K562 (cell line): ENCODE measurements around the gene SGPL1. TPM values are rescaled to one million over a fixed set of nuclear protein-coding genes. Genes with fewer than 3 reads are reported as not detected.

ENCODE experiments used
- ATAC-seq: fragments of 200-7000 bp; cut with Tn5 transposase; 3 replicates; pipeline ENCODE4 v1.9.1; 2020; ENCODE audit warnings: moderate library complexity
- BruUV-seq: library from RNA; stranded (reverse); fragments of 400-500 nt; replicated peaks from 2 replicates; lab custom pipeline; 2021; lab: Mats Ljungman, UMichigan
- CTCF ChIA-PET: fragments of 300-600 bp; formaldehyde crosslinking; extraction: SDS; loops from one replicate; lab custom pipeline; 2021; ENCODE audit warnings: low intra/inter-chr PET ratio; lab: Yijun Ruan, JAX
- POLR2A ChIA-PET: fragments of 300-600, 350-650 bp; sonication (Branson Sonifier 250); formaldehyde crosslinking; extraction: SDS; loops from one replicate; lab custom pipeline; 2021; ENCODE audit warnings: antibody characterized with exemption, inconsistent platforms; lab: Yijun Ruan, JAX
- DNase-seq, 4 experiments: peaks; one replicate each; pipeline versions ENCODE4 v3.0.0 to v3.0.0-alpha.2; 2011 to 2018; ENCODE audit warnings: low spot score in 3 of 4, mixed read lengths in 3 of 4; ENCODE audit errors: extremely low read depth in 1 of 4
- FAIRE-seq: peaks from 2 replicates; lab custom pipeline; 2011; peaks lifted over from hg19 to GRCh38; lab: Jason Lieb, UNC
- H2AFZ ChIP-seq: 2 replicates; pipeline ENCODE4 v1.6.0; 2011; ENCODE audit warnings: low read depth, low read length, control low read depth, inconsistent platforms
- H3K27ac ChIP-seq: fragments of 200-600 bp; 3 replicates; pipeline ENCODE4 v1.8.0; 2011; ENCODE audit warnings: low read depth, mild to moderate bottlenecking, control low read depth, inconsistent platforms, low read length, moderate library complexity, mixed read lengths; ENCODE audit errors: extremely low read depth
- H3K27me3 ChIP-seq, 2 experiments: fragments of 300-600 bp in 1 of 2; 2 replicates in 1 of 2; 3 replicates in 1 of 2; pipeline versions ENCODE4 v1.6.0 to v1.8.0; 2011; ENCODE audit warnings: inconsistent platforms in 2 of 2, low read length in 2 of 2, mild to moderate bottlenecking in 1 of 2, mixed read lengths in 1 of 2, moderate library complexity in 1 of 2; ENCODE audit not compliant: control insufficient read depth in 2 of 2, insufficient read depth in 2 of 2
- H3K36me3 ChIP-seq: fragments of 300-600 bp; 3 replicates; pipeline ENCODE4 v1.8.0; 2011; ENCODE audit warnings: mild to moderate bottlenecking, low read length, inconsistent platforms; ENCODE audit not compliant: control insufficient read depth, insufficient read depth
- H3K4me1 ChIP-seq, 2 experiments: fragments of 200-600 bp in 1 of 2; replicated peaks in 1 of 2; 2 replicates in 1 of 2; 3 replicates in 1 of 2; pipeline versions ENCODE4 v1.5.1 to v1.8.0; 2011; ENCODE audit warnings: inconsistent platforms in 2 of 2, low read length in 2 of 2, mild to moderate bottlenecking in 1 of 2, mixed read lengths in 1 of 2, moderate library complexity in 1 of 2; ENCODE audit not compliant: control insufficient read depth in 2 of 2, insufficient read depth in 2 of 2
- H3K4me2 ChIP-seq: 2 replicates; pipeline ENCODE4 v1.6.1; 2011; ENCODE audit warnings: low read length, control low read depth, inconsistent platforms, mixed read lengths; ENCODE audit not compliant: insufficient read depth
- H3K4me3 ChIP-seq: fragments of 200-600 bp; sonication (generic), shearing (Covaris generic); 2 replicates; pipeline ENCODE4 v1.5.1; 2016; ENCODE audit warnings: control low read depth, inconsistent platforms
- H3K79me2 ChIP-seq: fragments of 200-600 bp; 3 replicates; pipeline ENCODE4 v1.8.0; 2011; ENCODE audit warnings: low read length, inconsistent platforms; ENCODE audit not compliant: control insufficient read depth, insufficient read depth
- H3K9ac ChIP-seq, 2 experiments: 2 replicates each; pipeline versions ENCODE4 v1.6.0 to v1.6.1; 2011; ENCODE audit warnings: low read depth in 2 of 2, low read length in 2 of 2, control low read depth in 1 of 2, inconsistent platforms in 1 of 2, mild to moderate bottlenecking in 1 of 2, mixed read lengths in 1 of 2; ENCODE audit not compliant: insufficient read depth in 1 of 2
- H3K9me1 ChIP-seq: one replicate; pipeline ENCODE4 v1.6.0; 2011; ENCODE audit warnings: inconsistent platforms, mild to moderate bottlenecking, low read length, moderate library complexity; ENCODE audit not compliant: control insufficient read depth, insufficient read depth
- H3K9me3 ChIP-seq: replicated peaks from 2 replicates; pipeline ENCODE4 v1.5.1; 2011; ENCODE audit warnings: low read depth, low read length, inconsistent platforms; ENCODE audit not compliant: control insufficient read depth, insufficient read depth
- H4K20me1 ChIP-seq: replicated peaks from 2 replicates; pipeline ENCODE4 v1.6.1; 2011; ENCODE audit warnings: low read length, inconsistent platforms, mixed read lengths; ENCODE audit not compliant: control insufficient read depth, insufficient read depth
- ARHGAP35 ChIP-seq: fragments of 450-650 bp; IDR thresholded peaks from 2 replicates; pipeline ENCODE4 v1.6.1; 2018; ENCODE audit not compliant: partially characterized antibody
- FOXK2 ChIP-seq, 2 experiments: fragments of 450-650 bp; IDR thresholded peaks in 1 of 2; conservative IDR thresholded peaks in 1 of 2; 2 replicates each; pipeline ENCODE4 v1.6.1; 2016; ENCODE audit warnings: low read depth in 2 of 2, mild to moderate bottlenecking in 1 of 2
- MTA2 ChIP-seq: fragments of 450-650 bp; IDR thresholded peaks from 2 replicates; pipeline ENCODE4 v1.6.1; 2016; ENCODE audit warnings: low read depth
- PTTG1 ChIP-seq: fragments of 450-650 bp; IDR thresholded peaks from 2 replicates; pipeline ENCODE4 v1.6.1; 2016; ENCODE audit warnings: low read depth, mild to moderate bottlenecking, missing genetic modification characterization, missing compliant biosample characterization
- SETDB1 ChIP-seq: IDR thresholded peaks from one replicate; pipeline ENCODE4 v1.6.1; 2012; ENCODE audit warnings: low read length, control low read depth, inconsistent platforms
- SPI1 ChIP-seq: IDR thresholded peaks from 2 replicates; pipeline ENCODE4 v1.6.1; 2011; ENCODE audit warnings: low read depth, low read length, control low read depth, borderline replicate concordance
- STAG1 ChIP-seq: sonication (generic); formaldehyde crosslinking; IDR thresholded peaks from 2 replicates; pipeline ENCODE4 v1.5.0; 2020; ENCODE audit warnings: missing genetic modification reagents, borderline replicate concordance
- U2AF2 ChIP-seq: fragments of 200-400 bp; formaldehyde crosslinking; optimal IDR thresholded peaks from 2 replicates; pipeline ENCODE3; 2017; ENCODE audit warnings: low read depth, mild to moderate bottlenecking, low read length
- ZNF282 ChIP-seq: sonication (generic); formaldehyde crosslinking; IDR thresholded peaks from 2 replicates; pipeline ENCODE4 v1.8.1; 2023; ENCODE audit warnings: missing genetic modification reagents
- ZNF507 ChIP-seq: conservative IDR thresholded peaks from 2 replicates; pipeline ENCODE4 v1.6.1; 2017; ENCODE audit warnings: missing genetic modification characterization, missing compliant biosample characterization
- WGBS: fragments of 100-300 bp; shearing (Covaris generic); methylation state at CpG from one replicate; pipeline ENCODE4 v1.1.6; 2016; ENCODE audit warnings: low coverage, mixed read lengths; ENCODE audit not compliant: insufficient coverage; ENCODE audit errors: missing lambda C conversion rate; 5-methylcytosine and 5-hydroxymethylcytosine counted together
- in situ Hi-C: fragments of 300-500 bp; cut with MboI; formaldehyde crosslinking; loops from 4 replicates; pipeline ENCODE4 v1.15.0; 2018; ENCODE audit warnings: inconsistent platforms, mixed read lengths
- intact Hi-C: fragments of 100-400 bp; cut with micrococcal nuclease; formaldehyde crosslinking; loops from 2 replicates; pipeline ENCODE4 v1.14.2; 2022
- polyA plus RNA-seq, 8 experiments: library from polyadenylated mRNA; depleted of rRNA in 4 of 8; stranded (reverse) in 5 of 8; unstranded in 3 of 8; fragments of >200 nt; fragmentation: Nextera tagmentation in 2 of 8; fragmentation: Illumina TruSeq in 1 of 8; extraction: Ambion mirVana in 2 of 8; extraction: Trizol in 1 of 8; gene quantifications; 2 replicates each; pipeline versions ENCODE4 v1.2.1 to v1.2.3, GENCODE V29; 2011 to 2014; ENCODE audit warnings: inconsistent platforms in 1 of 8, missing spikeins in 1 of 8
- total RNA-seq, 7 experiments: library from RNA; depleted of rRNA in 6 of 7; stranded (reverse); fragments of >200 nt in 6 of 7; fragmentation: Illumina TruSeq in 2 of 7; extraction: Trizol in 2 of 7; gene quantifications; 2 replicates each; pipeline versions ENCODE4 v1.2.1 to v1.2.3, GENCODE V29; 2011 to 2021; ENCODE audit warnings: low replicate concordance in 1 of 7
- TF ChIP-seq, protein P1 (sequence below): sonication (generic); formaldehyde crosslinking; IDR thresholded peaks from 2 replicates; pipeline ENCODE4 v1.8.1; 2022; ENCODE audit warnings: missing genetic modification reagents
- TF ChIP-seq, protein P2 (sequence below), 2 experiments: fragments of 450-650 bp; IDR thresholded peaks; 2 replicates each; pipeline ENCODE4 v1.6.1; 2016; ENCODE audit warnings: mild to moderate bottlenecking in 2 of 2, borderline replicate concordance in 1 of 2, low read depth in 1 of 2, moderate library complexity in 1 of 2

Gene SGPL1
- total and polyA plus RNA-seq, 9 of the 15 experiments (the other 6 are each of a cell fraction or from before 2014, with no cell fraction given), result 6.0 to 18.0 (median 8.7) TPM

DNA sequence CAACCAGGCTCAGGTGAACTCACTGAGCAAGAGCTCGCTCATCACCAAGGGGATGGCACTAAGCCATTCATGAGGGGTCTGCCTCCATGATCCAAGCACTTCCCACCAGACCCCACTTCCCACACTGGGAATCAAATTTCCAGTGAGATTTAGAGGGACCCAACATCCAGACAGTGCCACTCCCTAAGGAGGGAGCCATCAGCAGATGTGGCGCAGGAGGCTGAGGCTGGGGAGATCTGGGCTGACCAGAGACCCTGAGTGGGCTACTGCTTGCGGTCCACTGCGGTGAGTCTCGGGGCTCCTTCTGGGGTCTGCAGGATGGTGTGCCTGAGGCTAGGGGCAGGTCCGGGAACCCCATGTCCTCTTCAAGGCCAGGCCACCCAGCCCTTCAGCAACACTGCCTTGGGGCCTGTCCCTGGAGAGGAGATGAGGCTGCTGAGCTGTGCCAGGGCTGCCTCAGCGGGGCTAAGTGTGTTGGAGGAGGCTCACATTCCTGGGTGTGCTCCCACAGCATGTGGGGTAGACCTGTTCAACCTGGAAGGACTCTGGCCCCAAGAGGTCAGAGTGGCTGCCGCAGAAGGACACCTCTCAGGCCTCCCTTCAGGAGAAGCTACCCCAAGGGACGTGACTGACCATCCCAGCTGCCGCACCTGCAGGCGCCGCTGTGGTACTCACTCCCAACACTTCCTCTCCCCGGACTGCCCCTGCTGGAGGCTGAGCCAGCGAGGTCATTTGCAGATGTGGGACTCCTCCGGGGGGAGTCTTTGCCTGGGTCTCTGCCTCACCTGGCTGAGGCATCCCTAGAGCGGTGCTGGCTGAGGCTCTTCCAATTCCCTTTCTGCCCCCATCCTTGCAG, 95.0 kb downstream of the SGPL1 start:
- H4K20me1 ChIP-seq, result peaks cover 12% of the 10 kb centered on the region
- H3K9ac ChIP-seq, result no peak overlapping the region
- POLR2A ChIA-PET, result interaction anchor here (0.9 to 1.1 kb wide), 2 partner anchors 13 to 15 kb away, joined by 3 read pairs; no protein-coding TSS in a partner anchor
- peaks cover 32 to 83% of the 10 kb centered on the region in 2 experiments for H3K27me3 ChIP-seq
- CTCF ChIA-PET, result no interaction called here
- BruUV-seq, result no TSS peak
- H3K36me3 ChIP-seq, result no peaks in the 10 kb centered on the region
- no peak overlapping the region for H2AFZ ChIP-seq
- H3K79me2 ChIP-seq, result no peaks in the 10 kb centered on the region
- no peaks in the 10 kb centered on the region for H3K9me1 ChIP-seq
- no peaks in the 10 kb centered on the region for H3K4me1 ChIP-seq
- DNase-seq, result no peak
- H3K27ac ChIP-seq, result no peak overlapping the region
- ATAC-seq, result 0 out of 3 replicates have a peak, but pooled peaks have one; percentile 22
- intact Hi-C loops, result no loop called here
- H3K9me3 ChIP-seq, result no peaks in the 10 kb centered on the region
- 8% methylated on average over 16 of the region's 16 CpGs for WGBS
- no peak overlapping the region for H3K4me2 ChIP-seq
- H3K4me3 ChIP-seq, result no peak overlapping the region
- no peak for FAIRE-seq
- in situ Hi-C loops, result no loop called here
- no peak for TF ChIP-seq SETDB1
- TF ChIP-seq STAG1 (CRISPR knock-in tag), result no peak
- TF ChIP-seq FOXK2 (conservative IDR thresholded peaks at IDR 0.05 in 1 of 2, IDR thresholded peaks at IDR 0.05 in 1 of 2; ENCODE audit: low read depth in 2 of 2), result no peak
- no peak for TF ChIP-seq ZNF507 (tag)
- TF ChIP-seq SPI1, result peak; percentile 35; the same call in 1 of the 2 replicates
- no peak for TF ChIP-seq MTA2
- no peak for TF ChIP-seq PTTG1
- no peak for TF ChIP-seq ARHGAP35
- TF ChIP-seq, protein P1, sequence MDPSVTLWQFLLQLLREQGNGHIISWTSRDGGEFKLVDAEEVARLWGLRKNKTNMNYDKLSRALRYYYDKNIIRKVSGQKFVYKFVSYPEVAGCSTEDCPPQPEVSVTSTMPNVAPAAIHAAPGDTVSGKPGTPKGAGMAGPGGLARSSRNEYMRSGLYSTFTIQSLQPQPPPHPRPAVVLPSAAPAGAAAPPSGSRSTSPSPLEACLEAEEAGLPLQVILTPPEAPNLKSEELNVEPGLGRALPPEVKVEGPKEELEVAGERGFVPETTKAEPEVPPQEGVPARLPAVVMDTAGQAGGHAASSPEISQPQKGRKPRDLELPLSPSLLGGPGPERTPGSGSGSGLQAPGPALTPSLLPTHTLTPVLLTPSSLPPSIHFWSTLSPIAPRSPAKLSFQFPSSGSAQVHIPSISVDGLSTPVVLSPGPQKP (CRISPR knock-in tag), result no peak
- TF ChIP-seq ZNF282 (CRISPR knock-in tag), result 0 out of 2 replicates have a peak, but pooled peaks have one; percentile 39
- no peak for TF ChIP-seq U2AF2
- TF ChIP-seq, protein P2, sequence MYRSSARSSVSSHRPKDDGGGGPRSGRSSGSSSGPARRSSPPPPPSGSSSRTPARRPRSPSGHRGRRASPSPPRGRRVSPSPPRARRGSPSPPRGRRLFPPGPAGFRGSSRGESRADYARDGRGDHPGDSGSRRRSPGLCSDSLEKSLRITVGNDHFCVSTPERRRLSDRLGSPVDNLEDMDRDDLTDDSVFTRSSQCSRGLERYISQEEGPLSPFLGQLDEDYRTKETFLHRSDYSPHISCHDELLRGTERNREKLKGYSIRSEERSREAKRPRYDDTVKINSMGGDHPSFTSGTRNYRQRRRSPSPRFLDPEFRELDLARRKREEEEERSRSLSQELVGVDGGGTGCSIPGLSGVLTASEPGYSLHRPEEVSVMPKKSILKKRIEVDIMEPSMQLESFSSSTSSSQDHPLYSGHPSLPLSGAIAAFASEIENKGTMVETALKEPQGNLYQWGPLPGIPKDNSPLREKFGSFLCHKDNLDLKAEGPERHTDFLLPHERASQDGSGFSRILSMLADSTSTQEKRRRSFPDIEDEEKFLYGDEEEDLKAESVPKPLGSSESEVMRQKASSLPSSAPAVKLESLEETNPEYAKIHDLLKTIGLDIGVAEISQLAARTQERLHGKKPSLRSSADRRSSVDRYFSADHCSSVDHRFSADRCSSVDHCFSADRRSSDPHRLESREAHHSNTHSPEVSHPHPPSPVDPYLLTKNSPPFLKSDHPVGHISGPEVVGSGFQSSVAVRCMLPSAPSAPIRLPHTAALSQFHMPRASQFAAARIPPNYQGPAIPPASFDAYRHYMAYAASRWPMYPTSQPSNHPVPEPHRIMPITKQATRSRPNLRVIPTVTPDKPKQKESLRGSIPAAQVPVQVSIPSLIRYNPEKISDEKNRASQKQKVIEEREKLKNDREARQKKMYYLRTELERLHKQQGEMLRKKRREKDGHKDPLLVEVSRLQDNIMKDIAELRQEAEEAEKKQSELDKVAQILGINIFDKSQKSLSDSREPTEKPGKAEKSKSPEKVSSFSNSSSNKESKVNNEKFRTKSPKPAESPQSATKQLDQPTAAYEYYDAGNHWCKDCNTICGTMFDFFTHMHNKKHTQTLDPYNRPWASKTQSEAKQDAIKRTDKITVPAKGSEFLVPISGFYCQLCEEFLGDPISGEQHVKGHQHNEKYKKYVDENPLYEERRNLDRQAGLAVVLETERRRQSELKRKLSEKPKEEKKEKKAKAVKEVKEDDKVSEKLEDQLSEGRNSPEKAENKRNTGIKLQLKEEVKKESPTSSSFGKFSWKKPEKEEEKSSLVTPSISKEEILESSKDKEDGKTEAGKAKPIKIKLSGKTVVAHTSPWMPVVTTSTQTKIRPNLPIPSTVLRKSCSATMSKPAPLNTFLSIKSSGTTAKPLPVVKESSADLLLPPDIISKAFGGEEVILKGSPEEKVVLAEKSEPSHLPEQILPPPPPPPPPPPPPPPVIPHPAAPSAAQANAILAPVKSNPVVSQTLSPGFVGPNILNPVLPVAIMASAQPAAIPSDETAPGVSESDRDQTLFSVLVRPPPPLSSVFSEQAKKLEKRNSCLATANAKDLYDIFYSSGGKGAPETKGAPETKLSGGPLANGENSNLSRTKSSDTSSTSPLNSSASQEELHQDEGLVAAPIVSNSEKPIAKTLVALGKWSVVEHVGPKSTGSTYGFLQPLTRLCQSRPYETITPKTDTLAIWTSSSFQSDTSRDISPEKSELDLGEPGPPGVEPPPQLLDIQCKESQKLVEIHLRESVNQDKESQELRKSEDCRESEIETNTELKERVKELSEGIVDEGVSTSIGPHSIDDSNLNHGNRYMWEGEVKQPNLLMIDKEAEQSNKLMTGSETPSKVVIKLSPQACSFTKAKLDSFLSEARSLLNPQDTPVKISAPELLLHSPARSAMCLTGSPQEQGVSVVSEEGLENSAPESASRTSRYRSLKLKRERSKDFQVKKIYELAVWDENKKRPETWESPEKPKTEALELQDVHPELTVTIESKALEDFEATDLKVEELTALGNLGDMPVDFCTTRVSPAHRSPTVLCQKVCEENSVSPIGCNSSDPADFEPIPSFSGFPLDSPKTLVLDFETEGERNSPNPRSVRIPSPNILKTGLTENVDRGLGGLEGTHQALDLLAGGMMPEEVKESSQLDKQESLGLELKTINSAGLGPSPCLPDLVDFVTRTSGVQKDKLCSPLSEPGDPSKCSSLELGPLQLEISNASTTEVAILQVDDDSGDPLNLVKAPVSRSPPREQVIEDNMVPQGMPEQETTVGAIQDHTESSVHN (IDR thresholded peaks at IDR 0.05; ENCODE audit: borderline replicate concordance in 1 of 2, low read depth in 1 of 2), result no peak
